Measurements from ENCODE around the gene FARP2. TPM values are rescaled to one million over a fixed set of nuclear protein-coding genes. Genes with fewer than 3 reads are reported as not detected.

FARP2 gene
- total and polyA plus RNA-seq, 10 of the 15 experiments (the other 5 are each of a cell fraction or from before 2014, with no cell fraction given): 5.5 to 67.5 (median 36.8) TPM

- no TSS peak for BruUV-seq (replicated peaks)
- no peaks in the 10 kb centered on the region for H3K4me1 ChIP-seq (ENCODE audit: control insufficient read depth, insufficient read depth, low read length)
- no peak overlapping the region for H3K4me3 ChIP-seq
- H3K79me2 ChIP-seq (ENCODE audit: control insufficient read depth, insufficient read depth, low read length): no peaks in the 10 kb centered on the region
- no peaks in the 10 kb centered on the region for H3K9me3 ChIP-seq (replicated peaks; ENCODE audit: control insufficient read depth, insufficient read depth, low read length)
- ATAC-seq: no peak
- CTCF ChIA-PET: interaction anchor here (1.5 kb wide), 1 partner anchor 271 kb away, joined by 4 read pairs; no protein-coding TSS in a partner anchor
- no peak overlapping the region for H3K4me2 ChIP-seq (ENCODE audit: control insufficient read depth, insufficient read depth)
- DNase-seq (ENCODE audit: low read depth, low spot score): no peak
- no peak overlapping the region for H3K9ac ChIP-seq (ENCODE audit: control insufficient read depth, insufficient read depth, low read length)
- in situ Hi-C loops (cut with MboI) (no loop called here), intact Hi-C loops (cut with micrococcal nuclease; ENCODE audit: unreplicated experiment) (no loop called here)
- H2AFZ ChIP-seq (ENCODE audit: control insufficient read depth, low read depth, low read length): no peak overlapping the region
- WGBS (ENCODE audit: insufficient coverage, insufficient replicate concordance, low lambda C conversion rate, missing lambda C conversion rate): 94% methylated on average over 15 of the region's 15 CpGs
- SMC1A ChIA-PET (ENCODE audit: uncharacterized antibody, unreplicated experiment): interaction anchor here (1.5 kb wide), 1 partner anchor 132 kb away, joined by 4 read pairs; no protein-coding TSS in a partner anchor
- H3K27me3 ChIP-seq (replicated peaks in 1 of 2; ENCODE audit: control insufficient read depth in 2 of 2, insufficient read depth in 2 of 2, low read length in 1 of 2): no peaks in the 10 kb centered on the region
- TF ChIP-seq ESRRA (IDR thresholded peaks at IDR 0.05; ENCODE audit: low read length) (no peak), ZSCAN29 (IDR thresholded peaks at IDR 0.05) (no peak), ZBTB4 (CRISPR knock-in tag; IDR thresholded peaks at IDR 0.05) (no peak), FOS (IDR thresholded peaks at IDR 0.05; ENCODE audit: borderline replicate concordance, extremely low read depth, insufficient read length) (no peak), ZBED1 (IDR thresholded peaks at IDR 0.05; ENCODE audit: borderline replicate concordance) (no peak), ZNF687 (IDR thresholded peaks at IDR 0.05) (no peak), BACH1 (IDR thresholded peaks at IDR 0.05; ENCODE audit: borderline replicate concordance) (no peak), CBFB (IDR thresholded peaks at IDR 0.05; ENCODE audit: low read depth) (no peak)
- TF ChIP-seq, protein P1, sequence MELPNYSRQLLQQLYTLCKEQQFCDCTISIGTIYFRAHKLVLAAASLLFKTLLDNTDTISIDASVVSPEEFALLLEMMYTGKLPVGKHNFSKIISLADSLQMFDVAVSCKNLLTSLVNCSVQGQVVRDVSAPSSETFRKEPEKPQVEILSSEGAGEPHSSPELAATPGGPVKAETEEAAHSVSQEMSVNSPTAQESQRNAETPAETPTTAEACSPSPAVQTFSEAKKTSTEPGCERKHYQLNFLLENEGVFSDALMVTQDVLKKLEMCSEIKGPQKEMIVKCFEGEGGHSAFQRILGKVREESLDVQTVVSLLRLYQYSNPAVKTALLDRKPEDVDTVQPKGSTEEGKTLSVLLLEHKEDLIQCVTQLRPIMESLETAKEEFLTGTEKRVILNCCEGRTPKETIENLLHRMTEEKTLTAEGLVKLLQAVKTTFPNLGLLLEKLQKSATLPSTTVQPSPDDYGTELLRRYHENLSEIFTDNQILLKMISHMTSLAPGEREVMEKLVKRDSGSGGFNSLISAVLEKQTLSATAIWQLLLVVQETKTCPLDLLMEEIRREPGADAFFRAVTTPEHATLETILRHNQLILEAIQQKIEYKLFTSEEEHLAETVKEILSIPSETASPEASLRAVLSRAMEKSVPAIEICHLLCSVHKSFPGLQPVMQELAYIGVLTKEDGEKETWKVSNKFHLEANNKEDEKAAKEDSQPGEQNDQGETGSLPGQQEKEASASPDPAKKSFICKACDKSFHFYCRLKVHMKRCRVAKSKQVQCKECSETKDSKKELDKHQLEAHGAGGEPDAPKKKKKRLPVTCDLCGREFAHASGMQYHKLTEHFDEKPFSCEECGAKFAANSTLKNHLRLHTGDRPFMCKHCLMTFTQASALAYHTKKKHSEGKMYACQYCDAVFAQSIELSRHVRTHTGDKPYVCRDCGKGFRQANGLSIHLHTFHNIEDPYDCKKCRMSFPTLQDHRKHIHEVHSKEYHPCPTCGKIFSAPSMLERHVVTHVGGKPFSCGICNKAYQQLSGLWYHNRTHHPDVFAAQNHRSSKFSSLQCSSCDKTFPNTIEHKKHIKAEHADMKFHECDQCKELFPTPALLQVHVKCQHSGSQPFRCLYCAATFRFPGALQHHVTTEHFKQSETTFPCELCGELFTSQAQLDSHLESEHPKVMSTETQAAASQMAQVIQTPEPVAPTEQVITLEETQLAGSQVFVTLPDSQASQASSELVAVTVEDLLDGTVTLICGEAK (IDR thresholded peaks at IDR 0.05; ENCODE audit: borderline replicate concordance): no peak
- H3K36me3 ChIP-seq (ENCODE audit: control insufficient read depth in 2 of 2, insufficient read depth in 2 of 2, low read length in 1 of 2): peaks cover 0 to 2% of the 10 kb centered on the region in 2 experiments; a peak in 3 of 4 replicates
- POLR2A ChIA-PET: no interaction called here
- no peak for FAIRE-seq
- H4K20me1 ChIP-seq (ENCODE audit: control insufficient read depth, insufficient read depth): no peaks in the 10 kb centered on the region
- H3K27ac ChIP-seq (ENCODE audit: control insufficient read depth, insufficient read depth): no peak overlapping the region
- RAD21 ChIA-PET (ENCODE audit: unreplicated experiment): no interaction called here
Measured at GRCh38 chr2:241489733-241490680, 133.9 kb downstream of the FARP2 start.

Measured in GM12878 (cell line).